Stimulated activated CD8-positive, alpha-beta memory T cell treated with anti-CD3 and anti-CD28 coated beads, Interleukin-12 subunit alpha, Interleukin-12 subunit beta, amount 100 ng/mL, for 1 hour (primary cell): Measurements from ENCODE around the gene CPXM2.

Experiments used
- DNase-seq: peaks from one replicate; pipeline ENCODE4 v3.0.0-alpha.2; 2020; ENCODE audit warnings: low read depth

The CPXM2 gene

DNA sequence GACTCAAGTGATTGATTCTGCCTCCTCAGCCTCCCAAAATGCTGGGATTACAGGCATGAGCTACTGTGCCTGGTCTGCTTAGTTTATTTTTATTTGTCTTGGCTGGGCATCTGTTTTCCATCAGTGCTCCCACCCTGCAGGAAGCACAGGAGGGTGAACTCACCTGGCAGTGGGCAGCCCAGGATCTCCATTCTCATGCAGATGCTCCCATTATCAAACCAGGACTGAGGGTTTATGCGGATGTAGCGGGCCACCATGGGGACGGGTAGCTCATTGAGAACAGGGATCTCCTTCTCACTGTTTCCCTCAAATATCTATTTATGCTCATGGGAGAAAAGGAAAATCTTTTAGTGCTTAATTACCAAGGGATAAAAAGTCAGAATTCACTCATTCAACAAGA lies 93.8 kb downstream of the CPXM2 start:
- DNase-seq, result no peak

DNA sequence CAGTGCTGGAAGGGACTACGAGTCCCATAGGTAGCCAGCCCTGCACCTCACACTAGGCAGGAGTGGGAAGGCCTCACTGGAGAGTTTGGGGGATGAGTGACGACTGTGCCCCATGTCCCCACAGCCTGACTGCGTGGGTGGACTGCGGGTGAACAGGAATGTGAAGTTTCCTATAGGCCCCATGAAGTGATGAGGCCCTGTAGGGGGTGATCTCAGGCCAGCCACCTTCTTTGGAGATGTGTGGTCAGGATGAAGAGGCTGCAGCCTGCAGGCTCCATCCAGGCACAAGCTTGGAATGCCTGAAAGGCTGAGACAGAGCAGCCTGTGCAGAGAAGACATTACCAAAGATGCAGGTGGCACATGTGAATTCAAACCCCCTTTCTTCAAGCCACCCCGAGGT lies 94.9 kb downstream of the CPXM2 start:
- no peak for DNase-seq

DNA sequence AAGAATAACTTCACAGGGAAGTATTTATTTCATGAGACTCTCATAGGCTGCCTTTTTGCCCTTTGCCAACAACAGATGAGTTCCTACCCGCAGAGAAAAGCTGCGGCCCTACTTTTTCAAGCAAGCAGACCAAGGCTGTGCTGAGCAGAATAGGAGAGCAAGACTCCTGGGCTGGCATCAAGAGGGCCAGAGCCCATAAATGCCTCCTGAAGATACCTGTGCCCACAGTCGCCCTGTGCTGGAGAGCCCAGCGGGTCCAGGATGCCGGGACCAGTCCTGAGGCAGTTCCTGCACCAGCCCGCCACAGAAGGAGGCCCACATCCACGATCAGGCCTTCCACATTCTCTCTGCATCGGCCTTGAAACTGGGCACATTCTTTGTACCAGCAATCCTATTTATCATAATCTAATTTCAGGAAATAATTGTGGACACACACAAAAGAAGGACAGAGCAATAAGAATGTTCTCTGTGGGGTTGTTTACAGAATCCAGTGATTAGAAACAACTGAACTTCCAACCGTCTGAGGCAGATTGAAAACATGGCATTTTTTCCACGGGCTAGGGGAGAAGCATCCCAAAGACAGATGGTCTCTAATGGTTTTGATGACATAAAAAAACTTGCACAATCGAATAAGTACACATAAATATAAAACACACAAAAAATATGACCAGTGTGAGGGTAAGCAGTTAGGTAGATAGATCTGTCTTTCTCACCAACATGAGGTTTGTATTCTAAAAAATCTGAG lies 95.6 kb downstream of the CPXM2 start:
- DNase-seq, result no peak

DNA sequence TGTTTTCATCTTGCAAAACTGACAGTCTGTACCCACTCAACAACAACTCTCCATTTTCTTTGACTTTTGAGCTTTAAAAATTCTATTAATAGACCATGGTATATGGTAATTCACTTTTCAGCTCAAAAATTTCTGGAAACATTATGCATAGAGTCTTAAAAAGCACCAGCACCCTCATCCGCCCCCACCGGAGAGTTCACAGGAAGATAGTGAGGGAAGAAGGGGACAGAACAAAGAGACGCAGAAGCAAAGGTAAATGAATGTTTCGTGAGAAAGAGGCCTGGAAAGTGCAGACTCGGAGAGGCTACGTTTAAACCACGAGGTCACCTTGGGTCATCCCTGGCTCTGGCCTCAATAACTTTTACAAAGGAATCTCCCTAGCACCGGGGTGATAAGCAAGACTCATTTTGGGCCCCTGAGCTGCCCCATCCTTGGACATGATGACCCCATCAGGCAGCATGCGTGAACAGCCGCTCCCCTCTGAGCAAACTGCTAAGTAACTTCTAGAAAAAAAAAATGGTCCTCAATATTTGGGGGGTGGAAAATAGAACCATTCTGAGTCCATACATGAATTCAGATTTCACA lies 96.3 kb downstream of the CPXM2 start:
- no peak for DNase-seq

DNA sequence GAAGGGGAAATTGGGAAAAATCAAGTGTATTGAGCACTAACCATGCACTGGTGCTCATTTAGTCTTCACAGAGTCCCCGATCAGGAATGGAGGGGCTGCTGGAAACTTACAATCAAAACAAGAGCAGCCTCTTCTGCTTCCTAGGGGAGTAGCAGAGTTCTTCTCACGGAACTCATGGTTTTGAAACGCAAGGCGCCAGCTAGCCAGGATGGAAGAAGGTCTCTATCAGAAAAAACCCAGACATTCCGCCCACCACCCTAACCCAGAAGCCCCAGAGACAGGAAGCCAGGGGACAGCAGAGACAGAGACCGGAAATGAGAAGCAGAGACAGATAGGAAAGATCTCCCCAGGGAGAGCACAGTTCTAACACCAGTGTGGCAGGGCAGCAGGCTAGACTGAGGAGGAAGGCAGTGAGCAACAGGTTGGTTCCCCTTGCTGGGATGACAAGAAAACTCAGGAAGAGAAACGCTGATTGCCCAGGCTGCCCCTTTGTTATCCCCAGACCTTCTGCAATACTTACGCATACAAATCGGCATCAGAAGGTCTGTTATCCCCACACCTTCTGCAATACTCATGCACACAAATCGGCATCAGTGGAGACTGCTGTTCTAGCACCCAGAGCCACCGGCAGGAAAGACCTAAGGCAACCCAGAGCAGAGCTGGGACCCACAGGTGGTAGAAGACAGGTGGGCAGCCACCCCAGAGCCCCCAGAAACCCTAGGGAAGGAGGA lies 99.2 kb downstream of the CPXM2 start:
- no peak for DNase-seq

DNA sequence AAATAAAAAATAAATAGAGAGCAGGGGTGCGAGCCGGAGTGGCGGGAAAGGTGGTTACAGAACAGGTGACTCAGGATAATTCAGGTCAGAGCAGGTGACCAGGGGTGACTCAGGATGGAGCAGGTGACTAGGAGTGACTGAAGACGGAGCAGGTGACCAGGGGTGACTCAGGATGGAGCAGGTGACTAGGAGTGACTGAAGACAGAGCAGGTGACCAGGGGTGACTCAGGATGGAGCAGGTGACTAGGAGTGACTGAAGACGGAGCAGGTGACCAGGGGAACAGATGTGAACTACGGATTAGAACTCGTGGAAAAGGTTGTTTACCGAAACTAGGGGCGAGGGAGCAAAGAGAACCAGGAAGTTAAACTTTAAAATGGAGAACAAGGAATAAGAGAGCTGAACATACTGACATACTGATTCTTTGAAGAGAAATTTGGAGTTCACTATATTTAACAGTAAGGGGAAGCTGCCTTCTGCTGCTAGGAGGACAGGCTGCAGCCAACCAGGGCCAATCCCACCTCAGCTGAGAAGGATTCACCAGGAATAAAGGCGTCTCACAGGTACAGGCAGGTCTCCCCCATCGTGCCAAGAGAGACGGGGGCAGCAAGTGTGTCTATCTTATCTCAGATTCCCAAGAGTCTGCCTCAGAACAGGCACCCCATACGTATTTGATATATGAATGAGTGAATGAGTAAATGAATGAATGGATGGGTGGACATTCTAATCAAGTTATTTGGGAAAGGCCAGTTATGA lies 101.3 kb downstream of the CPXM2 start:
- DNase-seq, result no peak

DNA sequence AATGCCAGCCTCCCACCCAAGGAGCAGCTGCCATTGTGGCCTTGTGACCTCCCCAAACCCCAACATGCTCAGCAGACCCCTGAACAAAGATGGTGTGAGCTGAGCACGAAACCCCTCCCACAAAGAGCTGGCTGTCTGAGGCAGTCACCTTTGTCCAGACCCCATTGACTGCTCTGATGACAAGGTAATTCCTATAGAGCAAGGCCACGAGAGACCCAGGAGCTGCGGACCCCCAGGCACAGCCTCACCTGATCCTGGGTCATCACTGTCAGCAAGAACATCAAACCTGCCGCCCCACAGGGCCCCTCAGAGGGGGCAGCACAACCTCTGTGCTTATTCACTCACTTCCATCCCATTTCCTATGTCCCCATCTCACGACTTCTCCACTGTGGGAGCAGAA lies 102.6 kb downstream of the CPXM2 start:
- DNase-seq, result no peak

DNA sequence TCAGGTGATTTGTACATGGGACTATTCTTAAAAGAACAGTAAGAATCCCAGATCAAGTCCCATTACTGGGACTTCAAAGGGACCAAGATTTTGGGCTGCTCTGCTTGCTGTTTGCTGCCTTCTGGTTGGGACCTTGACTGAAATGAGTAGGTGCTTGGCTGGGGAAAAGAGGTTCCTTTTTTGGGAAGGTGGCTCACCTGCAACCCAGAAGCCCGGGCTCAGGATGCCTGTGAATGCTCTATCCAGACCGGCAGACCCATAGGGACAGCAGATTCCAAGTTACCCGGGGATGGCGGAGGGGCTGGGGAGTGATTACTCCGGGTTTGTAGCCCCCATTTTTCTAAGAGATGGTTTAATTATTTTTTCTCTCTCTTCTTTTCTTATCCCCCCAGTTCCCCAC lies 104.0 kb downstream of the CPXM2 start:
- no peak for DNase-seq

DNA sequence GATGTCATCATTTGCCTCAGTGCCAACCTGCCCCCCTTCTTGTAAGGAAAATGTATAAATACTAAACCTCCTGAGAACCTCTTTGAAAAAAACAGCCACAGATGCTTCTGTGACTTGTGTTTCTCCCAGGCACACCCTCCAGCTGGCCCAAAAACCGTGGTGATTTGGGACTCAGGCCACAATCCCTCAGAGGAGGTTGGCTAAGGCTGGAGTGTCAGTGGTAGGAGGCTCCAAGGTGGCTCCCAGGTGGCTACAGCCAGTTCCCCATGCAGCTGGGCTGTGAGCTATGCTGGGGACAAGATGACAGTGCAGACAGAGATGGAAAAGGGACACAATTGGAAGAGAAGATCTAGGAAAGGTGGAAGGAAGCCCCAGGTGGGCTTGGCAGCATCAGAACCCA lies 104.7 kb downstream of the CPXM2 start:
- no peak for DNase-seq

DNA sequence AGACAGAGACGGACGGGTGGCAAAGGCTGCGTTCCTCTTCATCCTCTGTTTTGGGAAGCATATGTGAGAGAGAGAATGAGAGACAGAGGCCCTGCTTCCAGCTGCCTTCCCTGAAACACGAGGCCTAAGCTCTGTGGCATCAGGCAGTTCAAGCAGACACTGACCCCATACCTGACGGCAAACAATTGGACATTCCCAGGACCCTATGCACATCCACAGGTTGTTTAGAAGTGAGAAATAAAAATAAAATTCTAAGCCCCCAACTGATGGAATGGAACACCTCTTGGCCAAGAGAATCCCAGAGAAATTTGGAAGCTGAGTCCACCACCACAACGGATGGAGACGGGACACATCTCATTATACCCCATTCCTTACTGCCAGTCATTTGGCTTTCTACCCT lies 105.3 kb downstream of the CPXM2 start:
- DNase-seq, result no peak

DNA sequence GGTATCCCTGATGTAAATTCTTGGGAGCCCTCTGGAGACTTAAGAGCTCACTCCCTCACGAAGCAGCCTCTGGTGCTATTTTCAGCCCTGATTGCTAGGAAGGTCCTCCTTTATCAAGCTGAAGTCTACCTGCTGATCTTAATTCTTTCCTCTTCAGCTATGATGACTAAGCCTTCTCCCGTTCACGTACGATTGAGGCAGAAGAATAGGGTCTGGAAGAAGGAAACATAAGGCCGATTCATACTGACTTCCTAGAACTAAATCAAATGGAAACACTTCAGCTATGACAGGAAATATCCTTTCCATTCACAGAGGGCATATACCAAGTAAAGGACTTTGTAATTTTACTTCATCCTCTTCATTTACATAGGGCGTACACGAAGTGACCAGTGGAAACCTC lies 107.0 kb downstream of the CPXM2 start:
- DNase-seq, result no peak

DNA sequence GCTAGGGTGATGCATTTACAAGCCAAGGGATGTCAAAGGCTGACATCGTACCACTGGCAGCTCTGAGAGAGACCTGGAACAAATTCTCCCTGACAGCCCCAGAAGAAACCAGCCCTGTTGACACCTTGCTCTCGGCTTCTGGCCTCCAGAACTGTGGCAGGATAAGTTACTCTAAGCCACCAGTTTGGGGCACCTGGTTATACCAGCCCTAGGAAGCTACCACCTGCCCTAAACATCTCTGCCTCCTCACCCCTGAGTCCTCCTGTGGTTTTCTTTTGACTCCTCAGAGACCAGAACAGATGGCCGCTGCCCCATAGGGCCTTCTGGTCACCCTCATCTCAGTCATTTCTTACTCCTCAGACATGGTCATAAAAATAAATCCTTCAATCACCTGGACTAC lies 107.4 kb downstream of the CPXM2 start:
- DNase-seq, result no peak

DNA sequence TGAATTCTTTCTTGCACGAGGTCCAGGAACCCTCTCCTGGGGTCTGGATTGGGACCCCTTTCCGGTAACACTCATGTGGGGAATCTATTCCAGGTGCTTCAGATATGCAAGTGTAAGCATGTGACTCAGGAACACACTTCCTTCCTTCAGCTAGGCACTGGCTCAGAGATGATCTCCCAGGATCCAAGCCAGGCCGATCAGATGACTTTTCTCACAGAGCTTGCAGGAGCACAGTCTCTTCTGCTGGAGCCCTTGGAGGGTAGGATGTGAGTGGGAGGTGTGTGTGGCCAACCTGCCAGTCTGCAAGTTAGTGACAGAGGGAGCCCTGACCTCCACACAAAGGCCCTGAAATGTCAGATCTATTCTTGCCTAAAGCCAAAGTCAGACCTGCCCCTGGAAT lies 108.3 kb downstream of the CPXM2 start:
- DNase-seq, result no peak

DNA sequence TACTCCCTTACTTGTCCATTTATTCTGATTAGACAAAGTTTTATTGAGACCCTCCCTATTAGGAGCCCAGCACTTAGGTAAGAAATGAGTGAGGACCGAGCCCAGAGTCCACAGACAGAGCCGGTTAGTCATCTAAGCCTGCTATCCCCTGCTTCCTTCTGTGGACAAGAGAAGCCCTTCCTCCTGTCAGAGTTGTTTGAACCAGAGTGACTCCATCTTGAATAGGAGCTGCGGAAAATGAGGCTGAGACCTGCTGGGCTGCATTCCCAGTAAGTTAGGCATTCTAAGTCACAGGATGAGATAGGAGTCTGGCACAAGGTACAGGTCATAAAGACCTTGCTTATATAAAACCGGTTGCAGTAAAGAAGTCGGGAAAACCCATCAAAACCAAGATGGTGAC lies 109.1 kb downstream of the CPXM2 start:
- DNase-seq, result no peak

DNA sequence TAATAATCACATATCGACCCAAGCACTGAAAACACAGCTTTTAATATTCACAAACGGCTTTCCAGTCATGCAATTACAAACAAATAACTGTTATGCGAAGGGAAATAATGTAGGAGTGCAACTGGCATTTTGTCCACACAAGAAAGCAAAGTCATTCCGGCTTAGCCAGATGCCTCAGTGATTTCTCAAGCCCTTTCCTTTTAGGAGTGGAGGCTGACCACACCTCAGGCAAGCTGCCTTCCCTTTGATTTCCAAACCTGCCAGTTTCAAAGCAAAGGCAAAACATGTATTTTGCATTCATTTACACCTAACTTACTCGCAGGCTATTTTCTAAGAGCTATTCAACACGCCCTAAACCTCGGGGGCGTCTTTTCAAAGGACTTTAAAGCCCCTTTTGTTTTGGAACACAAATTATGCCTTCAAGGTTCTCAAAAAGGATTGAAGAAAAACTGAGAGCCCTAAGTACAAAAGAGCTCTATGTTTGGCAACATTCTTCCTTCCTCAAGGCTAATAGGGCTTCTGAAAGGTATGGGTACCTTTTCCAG lies 109.6 kb downstream of the CPXM2 start:
- DNase-seq, result no peak

DNA sequence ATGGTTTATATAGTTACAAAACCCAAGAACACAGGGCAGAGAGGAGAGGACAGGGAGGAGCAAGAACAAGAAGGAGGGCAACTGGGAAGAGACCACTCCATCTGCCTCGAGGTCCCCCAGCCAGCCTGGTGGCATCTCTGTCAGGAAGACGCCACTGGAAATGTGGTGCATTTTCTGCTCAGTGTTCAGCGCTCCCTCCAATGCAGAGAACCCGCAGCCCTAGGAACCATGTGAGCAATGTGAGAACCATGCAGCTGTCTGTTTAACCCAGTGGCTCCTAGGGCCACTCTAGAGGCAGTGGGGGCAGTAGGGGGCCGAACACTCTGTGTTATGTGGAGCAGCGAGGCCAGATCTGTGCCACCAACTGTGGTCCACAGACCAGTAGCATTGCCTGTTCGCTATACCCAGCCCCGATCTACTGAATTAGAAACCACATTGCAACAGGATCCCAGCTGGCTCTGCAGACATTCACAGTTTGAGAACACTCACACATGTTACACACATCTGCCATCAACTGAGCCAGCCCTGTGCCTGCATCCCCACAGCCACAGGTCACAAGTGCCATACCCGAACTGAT lies 110.2 kb downstream of the CPXM2 start:
- DNase-seq, result no peak

DNA sequence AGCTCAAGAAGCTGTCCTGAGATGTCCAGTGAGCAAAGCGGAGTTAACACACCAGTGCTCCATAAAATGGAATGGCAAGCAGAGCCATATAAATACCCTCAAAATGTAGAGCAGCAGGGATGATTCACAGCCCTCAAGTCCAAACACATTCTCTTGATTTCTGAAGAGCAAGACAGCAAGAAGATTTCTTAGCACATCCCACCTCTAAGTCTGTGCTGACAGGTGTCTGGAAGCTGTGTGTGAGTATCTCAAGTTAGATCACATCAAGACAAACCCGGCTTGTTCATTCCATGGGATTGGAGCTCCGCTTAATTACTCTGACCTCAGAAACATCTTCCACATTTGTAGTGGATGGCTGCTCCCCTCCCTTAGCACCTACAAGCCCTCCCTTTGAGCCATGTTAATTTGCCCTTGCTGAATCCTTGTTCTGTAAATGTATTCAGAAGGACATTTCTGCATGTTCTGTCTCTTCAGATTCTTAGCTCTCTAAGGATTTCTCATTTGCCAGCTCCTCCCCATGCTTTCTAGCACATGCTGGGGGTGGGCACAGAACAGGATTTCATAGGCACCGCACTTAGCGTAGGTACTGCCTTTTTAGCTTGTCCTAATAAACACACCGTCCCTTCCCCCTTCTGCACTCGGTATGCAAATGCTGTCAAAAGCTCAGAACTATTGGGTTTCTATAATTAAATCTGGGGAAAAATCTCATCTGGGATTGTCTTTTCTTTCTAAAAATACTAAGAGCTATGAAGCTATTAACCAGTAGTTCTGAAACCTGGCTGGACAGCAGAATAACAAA lies 112.7 kb downstream of the CPXM2 start:
- no peak for DNase-seq

DNA sequence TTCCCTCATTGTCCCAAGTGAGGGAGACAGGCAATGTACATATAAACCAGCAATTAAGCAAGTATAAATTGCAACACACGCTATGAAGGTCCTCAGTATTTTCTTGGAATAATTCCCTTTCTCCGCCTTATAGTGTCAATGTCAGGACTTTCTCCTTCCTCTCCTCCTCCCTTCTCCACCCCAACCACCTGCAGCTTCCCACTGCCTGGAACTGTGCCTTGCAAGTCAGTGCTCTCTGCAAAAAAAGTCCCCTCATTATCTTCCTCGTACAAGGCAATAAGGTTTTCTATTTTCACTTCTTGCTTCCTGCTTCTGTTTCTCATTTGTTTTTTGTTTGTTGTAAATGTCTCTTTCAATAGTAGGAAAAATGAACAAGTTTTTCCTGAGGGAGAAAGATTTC lies 113.7 kb downstream of the CPXM2 start:
- no peak for DNase-seq

DNA sequence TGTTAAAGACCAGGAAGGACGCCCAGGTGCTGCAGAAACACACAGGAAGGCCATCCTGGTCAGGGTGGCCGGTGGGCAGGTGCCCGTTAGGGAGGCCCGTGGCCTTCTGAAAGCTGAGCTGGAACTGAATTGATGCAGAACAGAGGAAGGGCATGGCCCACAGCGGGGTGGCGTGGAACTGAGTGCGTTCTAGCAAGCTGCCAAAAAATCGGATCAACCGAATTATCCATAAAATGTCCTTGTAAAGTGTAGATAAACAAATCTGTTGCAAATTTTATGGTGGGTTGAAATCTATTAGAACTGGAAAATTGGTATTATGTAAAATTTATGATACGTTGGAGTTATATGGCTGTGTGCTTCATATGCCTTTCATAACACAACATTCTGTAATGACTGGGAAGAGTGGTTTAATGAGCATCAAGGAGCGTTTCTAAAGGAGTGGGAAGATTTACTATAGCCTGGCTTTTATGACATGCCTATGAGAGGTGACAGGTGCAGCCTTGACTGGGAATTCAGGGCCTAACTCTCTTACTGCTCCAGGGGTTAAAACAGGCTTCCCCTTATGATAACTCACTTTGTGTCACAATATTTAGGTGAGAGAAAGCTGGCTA lies 117.4 kb downstream of the CPXM2 start:
- no peak for DNase-seq

DNA sequence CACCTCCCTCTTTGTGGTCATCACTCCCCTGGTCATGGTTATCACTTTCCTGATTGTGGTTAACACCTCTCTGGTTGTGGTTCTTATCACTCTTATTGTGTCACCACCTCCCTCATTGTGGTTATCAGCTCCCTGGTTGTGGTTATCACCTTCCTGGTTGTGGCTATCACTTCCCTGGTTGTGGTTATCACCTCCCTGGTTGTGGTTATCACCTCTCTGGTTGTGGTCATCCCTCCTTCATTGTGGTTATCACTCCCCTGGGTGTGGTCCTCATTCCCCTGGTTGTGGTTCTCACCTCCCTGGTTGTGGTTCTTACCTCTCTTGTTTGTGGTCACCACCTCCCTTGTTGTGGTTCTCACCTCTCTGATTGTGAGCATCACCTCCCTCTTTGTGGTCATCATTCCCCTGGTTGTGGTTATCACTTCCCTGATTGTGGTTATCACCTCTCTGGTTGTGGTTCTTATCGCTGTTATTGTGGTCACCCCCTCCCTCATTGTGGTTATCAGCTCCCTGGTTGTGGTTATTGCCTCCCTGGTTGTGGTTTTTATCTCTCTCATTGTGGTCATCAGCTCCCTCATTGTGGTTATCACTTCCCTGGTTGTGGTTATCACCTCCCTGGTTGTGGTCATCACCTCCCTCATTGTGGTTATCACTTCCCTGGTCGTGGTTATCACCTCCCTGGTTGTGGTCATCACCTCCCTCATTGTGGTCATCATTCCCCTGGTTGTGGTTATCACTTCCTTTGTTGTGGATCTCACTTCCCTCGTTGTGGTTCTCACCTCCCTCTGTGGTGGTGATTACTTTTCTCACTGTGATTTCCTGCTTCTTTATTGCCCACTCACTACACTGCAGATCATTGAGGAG lies 118.7 kb downstream of the CPXM2 start:
- no peak for DNase-seq
